CD4-positive, alpha-beta T cell treated with Interleukin-2 at 100 ng/mL for 4 hours (primary cell): ENCODE results near the gene ZNF331.

Experiments
- DNase-seq: peaks from one replicate; pipeline ENCODE4 v3.0.0-alpha.2; 2020; ENCODE audit warnings: low spot score

The ZNF331 gene

DNA sequence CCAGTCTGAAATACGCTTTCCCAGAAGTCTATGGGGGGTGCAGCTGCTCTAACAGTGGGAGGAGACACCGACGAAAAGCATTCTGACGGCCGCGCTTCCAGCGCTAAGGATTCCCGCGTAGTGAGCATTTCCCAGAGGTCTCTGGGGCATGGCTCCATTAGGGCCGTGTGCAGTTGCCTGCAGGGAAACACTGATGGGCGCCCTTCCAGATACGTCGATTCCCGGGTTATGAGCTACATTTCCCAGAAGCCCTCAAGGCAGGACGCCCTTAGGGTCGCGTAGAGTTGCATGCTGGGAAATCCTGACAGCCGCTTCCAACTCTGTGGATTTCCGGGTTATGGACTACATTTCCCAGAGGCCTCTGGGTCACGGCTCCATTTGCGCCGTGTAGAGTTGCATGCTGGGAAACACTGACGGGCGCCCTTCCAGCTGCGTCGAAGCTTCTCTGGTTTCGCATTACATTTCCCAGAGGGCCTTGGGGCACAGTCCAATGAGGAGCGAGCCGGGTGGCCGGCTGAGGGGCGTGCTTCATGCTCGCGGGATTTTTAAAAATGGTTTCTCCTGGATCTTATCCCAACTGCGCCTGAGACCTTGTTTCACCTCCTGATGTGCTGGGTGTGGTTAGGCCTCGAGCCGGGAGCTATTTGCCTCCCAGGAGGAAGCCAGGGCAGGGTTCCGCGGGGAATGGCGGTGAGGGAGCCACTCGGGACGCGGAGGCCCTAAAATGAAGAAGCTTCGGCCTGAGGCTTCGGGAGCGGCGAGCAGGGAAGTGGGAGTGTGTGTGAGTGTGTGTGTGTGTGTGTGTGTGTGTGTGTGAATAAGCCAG is 17.2 kb upstream of the ZNF331 start:
- peak; percentile 95 for DNase-seq

DNA sequence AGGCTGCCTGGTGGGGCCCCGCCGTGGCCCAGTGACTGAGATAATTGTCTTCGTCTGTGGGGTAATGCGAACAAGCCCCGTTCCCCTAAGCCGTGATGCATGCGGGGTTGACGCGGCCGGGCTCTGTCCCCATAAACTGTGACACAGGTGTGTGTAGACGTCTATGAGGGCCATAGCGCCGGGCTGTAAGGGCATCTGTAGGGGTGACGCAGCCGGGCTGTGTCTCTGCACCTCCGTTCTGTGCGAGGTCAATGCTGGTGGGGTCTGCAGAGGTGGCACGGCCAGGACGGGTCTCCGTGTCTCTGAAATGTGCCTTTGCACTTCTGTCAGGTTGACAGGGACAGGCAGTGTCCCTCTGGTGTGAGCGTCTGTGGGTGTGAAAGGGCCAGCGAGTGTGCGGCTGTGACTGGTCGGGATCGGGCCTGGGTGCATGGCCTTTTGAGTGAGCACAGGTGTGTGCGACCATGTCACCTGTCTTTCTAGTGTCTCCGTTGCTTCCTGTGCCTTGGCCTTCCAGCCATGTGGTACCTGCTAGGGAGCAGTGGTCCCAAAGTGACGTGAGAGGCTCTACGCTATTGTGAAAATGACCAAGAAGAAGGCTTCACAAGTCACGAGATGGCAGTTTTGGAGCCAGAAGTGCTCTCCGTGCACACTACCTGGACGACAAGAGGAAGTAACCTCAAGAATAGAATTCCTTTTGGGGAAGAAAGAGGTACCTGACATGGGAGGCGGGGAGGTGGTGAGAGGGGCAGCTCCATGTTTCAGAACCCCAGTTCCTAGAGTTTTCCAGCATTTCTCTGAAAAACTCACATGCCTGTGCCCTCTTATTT is 16.4 kb upstream of the ZNF331 start:
- no peak for DNase-seq

DNA sequence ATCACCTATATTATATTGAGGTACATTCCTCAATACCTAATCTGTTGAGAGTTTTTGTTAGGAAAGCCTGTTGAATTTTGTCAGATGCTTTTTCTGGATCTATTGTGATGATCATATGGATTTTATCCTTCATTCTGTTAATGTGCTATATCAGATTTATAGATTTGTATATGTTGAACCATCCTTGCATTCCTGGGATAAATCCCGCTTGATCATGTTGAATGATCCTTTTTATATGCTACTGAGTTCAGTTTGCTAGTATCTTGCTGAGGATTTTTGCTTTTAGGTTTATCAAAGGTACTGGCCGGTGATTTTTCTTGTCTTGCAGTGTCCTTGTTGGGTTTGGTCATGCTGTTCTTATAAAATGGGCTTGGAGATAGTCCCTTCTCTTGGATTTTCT is 12.0 kb upstream of the ZNF331 start:
- DNase-seq, result no peak

GRCh38 chr19:53530622-53531021 is 7.3 kb upstream of the ZNF331 start:
- DNase-seq, result no peak

- DNase-seq, result no peak
Observed at GRCh38 chr19:53531457-53531856, 6.5 kb upstream of the ZNF331 start.

DNA sequence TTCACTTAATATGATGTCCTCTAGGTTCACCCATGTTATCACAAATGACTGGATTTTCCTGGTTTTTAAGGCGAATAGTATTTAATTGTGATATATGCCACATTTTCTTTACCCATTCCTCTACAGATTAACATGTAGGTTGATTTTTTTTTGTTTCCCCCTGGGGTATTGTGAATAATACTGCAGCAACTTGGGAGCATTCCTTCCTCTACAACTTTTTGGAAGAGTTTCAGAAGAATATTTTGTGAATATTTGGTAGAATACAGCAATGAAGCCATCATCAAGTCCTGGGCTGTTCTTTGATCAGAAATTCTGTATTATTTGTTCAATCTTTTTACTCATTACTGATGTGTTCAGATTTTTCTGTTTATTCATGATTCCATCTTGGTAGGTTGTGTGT is 5.6 kb upstream of the ZNF331 start:
- no peak for DNase-seq

- DNase-seq, result no peak
Observed at GRCh38 chr19:53536225-53536548, 1.8 kb upstream of the ZNF331 start.

GRCh38 chr19:53537121-53537520 is 824 bp upstream of the ZNF331 start:
- DNase-seq, result no peak

GRCh38 chr19:53538378-53539109 is 599 bp downstream of the ZNF331 start:
- DNase-seq, result peak; percentile 2

DNA sequence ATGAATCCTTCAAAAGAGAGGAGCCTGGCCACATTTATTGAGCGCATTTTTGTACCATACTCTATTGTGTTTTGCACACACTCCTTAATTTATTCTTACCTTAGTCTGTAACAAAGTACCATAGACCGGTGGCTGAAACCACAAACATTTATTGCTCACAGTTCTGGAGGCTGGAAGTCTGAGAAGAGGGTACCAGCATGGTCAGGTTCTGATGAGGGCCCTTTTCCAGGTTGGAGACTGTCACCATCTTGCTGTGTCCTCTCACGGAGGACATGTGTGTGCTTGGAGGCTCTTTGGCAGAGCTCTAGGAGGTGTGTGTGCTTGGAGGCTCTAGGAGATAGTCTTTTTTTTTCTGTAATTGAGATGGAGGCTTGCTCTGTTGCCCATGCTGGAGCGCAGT is 2.1 kb downstream of the ZNF331 start:
- DNase-seq, result no peak

GRCh38 chr19:53541971-53542370 is 4.0 kb downstream of the ZNF331 start:
- DNase-seq, result no peak

DNA sequence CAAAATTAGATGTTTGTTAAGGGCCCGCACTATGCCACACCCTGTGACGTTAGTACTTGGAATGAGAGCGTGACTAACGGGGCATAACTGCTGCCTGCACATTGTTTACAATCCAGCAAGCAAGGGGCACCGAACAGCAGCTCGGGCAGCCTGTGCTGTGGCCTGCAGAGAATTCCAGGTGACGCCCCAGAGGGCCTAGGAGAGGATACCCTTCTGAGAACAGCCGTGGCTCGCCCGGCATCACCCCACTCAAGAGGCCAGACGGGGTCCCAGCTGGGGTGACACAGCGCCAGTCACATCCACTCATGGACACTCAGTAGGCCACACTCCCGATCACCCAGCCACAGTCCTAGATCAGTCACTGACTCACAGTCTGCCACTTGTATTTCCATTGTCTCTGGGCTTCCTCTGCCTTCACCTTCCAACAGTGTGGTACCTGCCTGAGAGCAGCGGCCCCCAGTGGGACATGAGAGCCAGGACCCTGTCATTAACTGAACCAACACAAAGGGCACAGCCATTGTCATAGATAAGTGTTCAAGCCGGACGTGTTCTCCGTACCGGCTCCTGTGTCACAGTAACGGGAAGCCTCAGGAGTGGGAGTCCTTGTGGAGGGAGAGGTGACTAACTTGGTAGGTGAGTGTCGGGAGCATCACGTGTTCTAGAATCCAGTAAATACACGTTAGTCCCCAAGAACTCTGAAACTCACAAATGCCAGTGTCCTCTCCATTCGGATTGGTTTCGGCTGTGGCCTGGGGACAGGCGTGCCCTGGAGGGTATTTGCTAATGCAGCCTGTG is 7.5 kb downstream of the ZNF331 start:
- no peak for DNase-seq

GRCh38 chr19:53546758-53547513 is 9.0 kb downstream of the ZNF331 start:
- DNase-seq, result no peak

- DNase-seq, result no peak
Observed at GRCh38 chr19:53549340-53549739, 11.4 kb downstream of the ZNF331 start.

- DNase-seq, result no peak
Observed at GRCh38 chr19:53552001-53552721, 14.2 kb downstream of the ZNF331 start.

- DNase-seq, result peak; percentile 3
Observed at GRCh38 chr19:53553156-53553555, 15.2 kb downstream of the ZNF331 start.

- peak; percentile 92 for DNase-seq
Observed at GRCh38 chr19:53553865-53554791, 16.2 kb downstream of the ZNF331 start.

- no peak for DNase-seq
Observed at GRCh38 chr19:53554804-53555203, 16.9 kb downstream of the ZNF331 start.

GRCh38 chr19:53555352-53555751 is 17.4 kb downstream of the ZNF331 start:
- DNase-seq, result no peak
